Panc1 (cell line): ENCODE results near the gene PDE10A. TPM values are rescaled to one million over a fixed set of nuclear protein-coding genes. Genes with fewer than 3 reads are reported as not detected.

Experiments used
- ATAC-seq: fragments of 200-7000 bp; cut with Tn5 transposase; 2 replicates; pipeline ENCODE4 v1.9.1; 2020; ENCODE audit warnings: mild to moderate bottlenecking, moderate library complexity
- BruUV-seq: library from RNA; stranded (reverse); fragments of 400-500 nt; replicated peaks from 2 replicates; lab custom pipeline; 2021; lab: Mats Ljungman, UMichigan
- CTCF ChIA-PET: fragments of 300-600 bp; sonication (Branson Sonifier 250); formaldehyde crosslinking; loops from one replicate; lab custom pipeline; 2022; ENCODE audit warnings: antibody characterized with exemption; lab: Charles Lee
- POLR2A ChIA-PET: fragments of 300-600 bp; sonication (Branson Sonifier 250); formaldehyde crosslinking; loops from one replicate; lab custom pipeline; 2022; ENCODE audit warnings: antibody characterized with exemption; lab: Charles Lee
- DNase-seq: peaks from one replicate; pipeline ENCODE4 v3.0.0-alpha.2; 2010; ENCODE audit warnings: low read depth, low spot score
- H3K27ac ChIP-seq: 2 replicates; pipeline ENCODE4 v1.5.1; 2011; ENCODE audit warnings: mild to moderate bottlenecking, low read length, inconsistent platforms
- H3K27me3 ChIP-seq: fragments of 200-500 bp; sonication (Bioruptor generic); 2 replicates; pipeline ENCODE4 v1.6.0; 2014; ENCODE audit warnings: low read length, inconsistent platforms; ENCODE audit not compliant: control insufficient read depth, insufficient read depth
- H3K36me3 ChIP-seq: fragments of 200-500 bp; sonication (Bioruptor generic); 2 replicates; pipeline ENCODE4 v1.5.1; 2014; ENCODE audit warnings: inconsistent platforms, mild to moderate bottlenecking, low read length, moderate library complexity; ENCODE audit not compliant: control insufficient read depth, insufficient read depth
- H3K4me1 ChIP-seq: 2 replicates; pipeline ENCODE4 v1.5.1; 2011; ENCODE audit warnings: inconsistent platforms, mild to moderate bottlenecking, low read length, moderate library complexity; ENCODE audit not compliant: control insufficient read depth, insufficient read depth
- H3K4me3 ChIP-seq, 2 experiments: 2 replicates each; pipeline ENCODE4 v1.5.1; 2011 to 2012; ENCODE audit warnings: low read depth in 2 of 2, low read length in 2 of 2, mild to moderate bottlenecking in 2 of 2, inconsistent platforms in 1 of 2, moderate library complexity in 1 of 2
- H3K9me3 ChIP-seq: fragments of 200-500 bp; sonication (Bioruptor generic); 2 replicates; pipeline ENCODE4 v1.5.1; 2014; ENCODE audit warnings: low read depth, mild to moderate bottlenecking, inconsistent platforms, low read length, moderate library complexity; ENCODE audit not compliant: control insufficient read depth, insufficient read depth
- POLR2AphosphoS5 ChIP-seq: IDR thresholded peaks from 2 replicates; pipeline ENCODE4 v1.6.1; 2012; ENCODE audit warnings: mild to moderate bottlenecking, low read depth, low read length, moderate library complexity
- SIN3A ChIP-seq: IDR thresholded peaks from 2 replicates; pipeline ENCODE4 v1.6.1; 2012; ENCODE audit warnings: low read depth, mild to moderate bottlenecking, low read length, moderate library complexity, borderline replicate concordance; ENCODE audit not compliant: insufficient read depth
- TCF7L2 ChIP-seq: IDR thresholded peaks from 2 replicates; pipeline ENCODE4 v1.6.1; 2011; ENCODE audit warnings: mild to moderate bottlenecking, low read depth, low read length, inconsistent platforms
- in situ Hi-C: cut with HindIII; loops from 2 replicates; pipeline ENCODE4 v1.10.0; 2016; ENCODE audit warnings: low sequenced_read_pairs, low pct_unique_long_range_greater_than_20kb
- intact Hi-C: fragments of 100-400 bp; cut with micrococcal nuclease; formaldehyde crosslinking; loops from one replicate; pipeline ENCODE4 v1.10.0; 2022; ENCODE audit not compliant: unreplicated experiment
- total RNA-seq: library from RNA; stranded (reverse); gene quantifications from one replicate; pipeline ENCODE4 v1.2.1, GENCODE V29; 2021; ENCODE audit not compliant: unreplicated experiment
- TF ChIP-seq, protein P1 (sequence below): fragments of 450-650 bp; IDR thresholded peaks from 2 replicates; pipeline ENCODE4 v1.5.1; 2017; ENCODE audit warnings: mild to moderate bottlenecking
- TF ChIP-seq, protein P2 (sequence below), 2 experiments: IDR thresholded peaks; 2 replicates each; pipeline ENCODE4 v1.6.1; 2011 to 2012; ENCODE audit warnings: low read depth in 2 of 2, control low read depth in 1 of 2, low read length in 1 of 2, mild to moderate bottlenecking in 1 of 2, moderate library complexity in 1 of 2; ENCODE audit not compliant: insufficient read depth in 1 of 2

Gene PDE10A
- total RNA-seq, 1 experiment from 2014 or later: 27.8 TPM

DNA sequence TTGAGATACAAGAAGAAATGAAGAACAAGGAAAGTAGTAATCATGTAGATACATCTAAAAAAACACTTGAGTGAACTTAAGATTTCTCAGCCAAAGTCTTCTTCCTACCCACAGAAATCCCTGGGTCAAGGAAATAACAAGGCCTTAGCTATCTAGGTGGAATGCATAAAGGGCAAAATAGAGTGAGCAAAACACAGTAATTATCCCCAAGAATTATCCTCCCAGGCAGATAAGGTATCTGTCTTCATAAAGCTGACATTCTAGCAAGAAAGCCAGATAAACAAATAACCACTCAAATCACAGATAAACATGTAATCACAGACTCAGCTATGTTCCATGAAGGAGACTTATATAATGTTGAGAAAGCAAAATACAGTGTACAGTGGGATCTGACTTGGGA, 216.7 kb downstream of the PDE10A start:
- H3K27ac ChIP-seq: no peak overlapping the region
- no TSS peak for BruUV-seq
- POLR2A ChIA-PET: no interaction called here
- H3K9me3 ChIP-seq: no peaks in the 10 kb centered on the region
- no peak overlapping the region for H3K4me3 ChIP-seq
- in situ Hi-C loops (no loop called here), intact Hi-C loops (no loop called here)
- no peak for DNase-seq
- no peaks in the 10 kb centered on the region; the same call in 1 of the 2 replicates for H3K4me1 ChIP-seq
- no peak for ATAC-seq
- H3K36me3 ChIP-seq: no peaks in the 10 kb centered on the region; the same call in 1 of the 2 replicates
- H3K27me3 ChIP-seq: no peaks in the 10 kb centered on the region
- TF ChIP-seq POLR2AphosphoS5 (no peak), SIN3A (no peak), TCF7L2 (no peak)
- TF ChIP-seq, protein P1, sequence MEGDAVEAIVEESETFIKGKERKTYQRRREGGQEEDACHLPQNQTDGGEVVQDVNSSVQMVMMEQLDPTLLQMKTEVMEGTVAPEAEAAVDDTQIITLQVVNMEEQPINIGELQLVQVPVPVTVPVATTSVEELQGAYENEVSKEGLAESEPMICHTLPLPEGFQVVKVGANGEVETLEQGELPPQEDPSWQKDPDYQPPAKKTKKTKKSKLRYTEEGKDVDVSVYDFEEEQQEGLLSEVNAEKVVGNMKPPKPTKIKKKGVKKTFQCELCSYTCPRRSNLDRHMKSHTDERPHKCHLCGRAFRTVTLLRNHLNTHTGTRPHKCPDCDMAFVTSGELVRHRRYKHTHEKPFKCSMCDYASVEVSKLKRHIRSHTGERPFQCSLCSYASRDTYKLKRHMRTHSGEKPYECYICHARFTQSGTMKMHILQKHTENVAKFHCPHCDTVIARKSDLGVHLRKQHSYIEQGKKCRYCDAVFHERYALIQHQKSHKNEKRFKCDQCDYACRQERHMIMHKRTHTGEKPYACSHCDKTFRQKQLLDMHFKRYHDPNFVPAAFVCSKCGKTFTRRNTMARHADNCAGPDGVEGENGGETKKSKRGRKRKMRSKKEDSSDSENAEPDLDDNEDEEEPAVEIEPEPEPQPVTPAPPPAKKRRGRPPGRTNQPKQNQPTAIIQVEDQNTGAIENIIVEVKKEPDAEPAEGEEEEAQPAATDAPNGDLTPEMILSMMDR: no peak
- TF ChIP-seq, protein P2, sequence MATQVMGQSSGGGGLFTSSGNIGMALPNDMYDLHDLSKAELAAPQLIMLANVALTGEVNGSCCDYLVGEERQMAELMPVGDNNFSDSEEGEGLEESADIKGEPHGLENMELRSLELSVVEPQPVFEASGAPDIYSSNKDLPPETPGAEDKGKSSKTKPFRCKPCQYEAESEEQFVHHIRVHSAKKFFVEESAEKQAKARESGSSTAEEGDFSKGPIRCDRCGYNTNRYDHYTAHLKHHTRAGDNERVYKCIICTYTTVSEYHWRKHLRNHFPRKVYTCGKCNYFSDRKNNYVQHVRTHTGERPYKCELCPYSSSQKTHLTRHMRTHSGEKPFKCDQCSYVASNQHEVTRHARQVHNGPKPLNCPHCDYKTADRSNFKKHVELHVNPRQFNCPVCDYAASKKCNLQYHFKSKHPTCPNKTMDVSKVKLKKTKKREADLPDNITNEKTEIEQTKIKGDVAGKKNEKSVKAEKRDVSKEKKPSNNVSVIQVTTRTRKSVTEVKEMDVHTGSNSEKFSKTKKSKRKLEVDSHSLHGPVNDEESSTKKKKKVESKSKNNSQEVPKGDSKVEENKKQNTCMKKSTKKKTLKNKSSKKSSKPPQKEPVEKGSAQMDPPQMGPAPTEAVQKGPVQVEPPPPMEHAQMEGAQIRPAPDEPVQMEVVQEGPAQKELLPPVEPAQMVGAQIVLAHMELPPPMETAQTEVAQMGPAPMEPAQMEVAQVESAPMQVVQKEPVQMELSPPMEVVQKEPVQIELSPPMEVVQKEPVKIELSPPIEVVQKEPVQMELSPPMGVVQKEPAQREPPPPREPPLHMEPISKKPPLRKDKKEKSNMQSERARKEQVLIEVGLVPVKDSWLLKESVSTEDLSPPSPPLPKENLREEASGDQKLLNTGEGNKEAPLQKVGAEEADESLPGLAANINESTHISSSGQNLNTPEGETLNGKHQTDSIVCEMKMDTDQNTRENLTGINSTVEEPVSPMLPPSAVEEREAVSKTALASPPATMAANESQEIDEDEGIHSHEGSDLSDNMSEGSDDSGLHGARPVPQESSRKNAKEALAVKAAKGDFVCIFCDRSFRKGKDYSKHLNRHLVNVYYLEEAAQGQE (IDR thresholded peaks at IDR 0.05; ENCODE audit: insufficient read depth in 1 of 2, low read depth in 2 of 2, low read length in 1 of 2): no peak
- CTCF ChIA-PET: no interaction called here

DNA sequence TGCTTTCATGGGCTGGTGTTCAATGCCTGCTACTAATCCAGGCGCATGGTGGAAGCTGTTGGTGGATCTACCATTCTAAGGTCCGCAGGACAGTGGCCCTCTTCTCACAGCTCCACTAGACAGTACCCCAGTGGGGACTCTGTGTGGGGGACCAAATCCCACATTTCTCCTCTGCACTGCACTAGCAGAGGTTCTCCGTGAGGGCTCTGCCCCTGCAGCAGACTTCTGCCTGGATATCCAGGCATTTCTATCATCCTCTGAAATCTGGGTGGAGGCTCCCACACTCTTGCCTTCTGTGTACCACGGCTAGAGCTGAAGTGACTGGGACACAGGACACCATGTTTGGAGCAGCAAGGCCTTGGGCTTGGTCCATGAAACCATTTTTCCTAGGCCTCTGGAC, 219.6 kb downstream of the PDE10A start:
- Histone ChIP-seq H3K27me3 (no peaks in the 10 kb centered on the region), H3K27ac (no peak overlapping the region), H3K4me3 (no peak overlapping the region), H3K4me1 (peaks cover 4% of the 10 kb centered on the region), H3K36me3 (no peaks in the 10 kb centered on the region; the same call in 1 of the 2 replicates), H3K9me3 (no peaks in the 10 kb centered on the region)
- CTCF ChIA-PET: no interaction called here
- POLR2A ChIA-PET: no interaction called here
- intact Hi-C loops: loop anchor here (5.0 kb wide), 1 partner anchor 219 kb away; the partner anchor contains the start of gene PDE10A
- no TSS peak for BruUV-seq
- no peak for TF ChIP-seq TCF7L2
- TF ChIP-seq, protein P1: no peak
- TF ChIP-seq, protein P2 (IDR thresholded peaks at IDR 0.05; ENCODE audit: insufficient read depth in 1 of 2, low read depth in 2 of 2, low read length in 1 of 2): no peak
- TF ChIP-seq SIN3A: no peak
- TF ChIP-seq POLR2AphosphoS5: no peak
- ATAC-seq: no peak; the same call in 1 of the 2 replicates
- DNase-seq: no peak
- in situ Hi-C loops: no loop called here
